Measurements from ENCODE around the gene EVA1C. TPM values are rescaled to one million over a fixed set of nuclear protein-coding genes. Genes with fewer than 3 reads are reported as not detected.
"Not testable (repeated sequence)": the region's sequence is repeated elsewhere in the genome, so short reads cannot be mapped to it uniquely, and the experiment has no call there.

The EVA1C gene
- total RNA-seq, 1 donor from 2014 or later: 2.1 TPM

GRCh38 chr21:32508558-32508957 lies 96.1 kb downstream of the EVA1C start:
- H3K4me1 Mint-ChIP-seq: no peaks in the 10 kb centered on the region
- peaks cover 4% of the 10 kb centered on the region for H3K9me3 Mint-ChIP-seq
- H3K27ac Mint-ChIP-seq: no peak overlapping the region
- TF ChIP-seq CTCF (IDR thresholded peaks at IDR 0.05; ENCODE audit: unreplicated experiment): no peak
- no peak for DNase-seq (ENCODE audit: low spot score in 2 of 2, unreplicated experiment in 2 of 2)
- no peak overlapping the region for H3K4me3 Mint-ChIP-seq
- H3K36me3 Mint-ChIP-seq: no peaks in the 10 kb centered on the region
- H3K27me3 Mint-ChIP-seq (ENCODE audit: low read depth): no peaks in the 10 kb centered on the region

- not testable (repeated sequence) for H3K27me3 Mint-ChIP-seq (ENCODE audit: low read depth); H3K9me3 Mint-ChIP-seq; H3K27ac Mint-ChIP-seq; DNase-seq (ENCODE audit: low spot score in 2 of 2, unreplicated experiment in 2 of 2); H3K4me1 Mint-ChIP-seq; H3K4me3 Mint-ChIP-seq; H3K36me3 Mint-ChIP-seq
These were observed 96.5 kb downstream of the EVA1C start for GRCh38 chr21:32508975-32509374.

GRCh38 chr21:32514275-32515055 lies 102.0 kb downstream of the EVA1C start:
- Mint-ChIP-seq H3K27ac (no peak overlapping the region), H3K4me3 (no peak overlapping the region), H3K27me3 (ENCODE audit: low read depth) (no peaks in the 10 kb centered on the region), H3K36me3 (no peaks in the 10 kb centered on the region), H3K9me3 (peaks cover 10% of the 10 kb centered on the region), H3K4me1 (no peaks in the 10 kb centered on the region)
- TF ChIP-seq CTCF (IDR thresholded peaks at IDR 0.05; ENCODE audit: unreplicated experiment): no peak
- DNase-seq (ENCODE audit: low spot score in 2 of 2, unreplicated experiment in 2 of 2): no peak

GRCh38 chr21:32515874-32516273 lies 103.4 kb downstream of the EVA1C start:
- Mint-ChIP-seq H3K9me3 (peaks cover 6% of the 10 kb centered on the region), H3K36me3 (no peaks in the 10 kb centered on the region), H3K27me3 (ENCODE audit: low read depth) (no peaks in the 10 kb centered on the region), H3K27ac (no peak overlapping the region), H3K4me1 (peaks cover under 1% of the 10 kb centered on the region), H3K4me3 (no peak overlapping the region)
- TF ChIP-seq CTCF (IDR thresholded peaks at IDR 0.05; ENCODE audit: unreplicated experiment): no peak
- no peak for DNase-seq (ENCODE audit: low spot score in 2 of 2, unreplicated experiment in 2 of 2)

- H3K27me3 Mint-ChIP-seq (ENCODE audit: low read depth): no peaks in the 10 kb centered on the region
- TF ChIP-seq CTCF (IDR thresholded peaks at IDR 0.05; ENCODE audit: unreplicated experiment): no peak
- no peaks in the 10 kb centered on the region for H3K36me3 Mint-ChIP-seq
- no peak overlapping the region for H3K4me3 Mint-ChIP-seq
- DNase-seq (ENCODE audit: low spot score in 2 of 2, unreplicated experiment in 2 of 2): no peak
- H3K4me1 Mint-ChIP-seq: peaks cover 7% of the 10 kb centered on the region
- no peak overlapping the region for H3K27ac Mint-ChIP-seq
- H3K9me3 Mint-ChIP-seq: peaks cover 6% of the 10 kb centered on the region
These were observed 104.5 kb downstream of the EVA1C start for GRCh38 chr21:32516756-32517649.

Data from mesothelial cell of epicardium (in vitro differentiated cells).